Mesenchymal stem cell (in vitro differentiated cells and primary cell): ENCODE data around the gene CTNNA1.

Experiments used
- DNase-seq: peaks from one replicate; pipeline ENCODE4 v3.0.0-alpha.2; 2013
- H2AFZ ChIP-seq: one replicate; pipeline ENCODE4 v1.6.1; 2013; ENCODE audit warnings: low read depth, mild to moderate bottlenecking, control low read depth, inconsistent platforms, low read length, moderate library complexity
- H2AK5ac ChIP-seq: 2 replicates; pipeline ENCODE4 v1.6.1; 2013; ENCODE audit warnings: low read length, moderate library complexity, mild to moderate bottlenecking, inconsistent platforms; ENCODE audit not compliant: severe bottlenecking
- H2BK120ac ChIP-seq: one replicate; pipeline ENCODE4 v1.6.1; 2013; ENCODE audit warnings: low read depth, mild to moderate bottlenecking, inconsistent platforms, low read length, moderate library complexity
- H2BK12ac ChIP-seq, 2 experiments: one replicate each; pipeline ENCODE4 v1.6.1; 2013; ENCODE audit warnings: inconsistent platforms in 2 of 2, low read length in 2 of 2, mild to moderate bottlenecking in 2 of 2, moderate library complexity in 2 of 2, control low read depth in 1 of 2
- H2BK15ac ChIP-seq: one replicate; pipeline ENCODE4 v1.6.1; 2013; ENCODE audit warnings: mild to moderate bottlenecking, low read depth, inconsistent platforms; ENCODE audit not compliant: poor library complexity, severe bottlenecking
- H2BK5ac ChIP-seq: 2 replicates; pipeline ENCODE4 v1.6.1; 2013; ENCODE audit warnings: low read depth, mild to moderate bottlenecking, low read length, control low read depth, inconsistent platforms; ENCODE audit not compliant: poor library complexity, severe bottlenecking
- H3K14ac ChIP-seq, 2 experiments: one replicate each; pipeline ENCODE4 v1.6.1; 2013; ENCODE audit warnings: inconsistent platforms in 2 of 2, low read length in 2 of 2, control low read depth in 1 of 2, mild to moderate bottlenecking in 1 of 2, moderate library complexity in 1 of 2
- H3K18ac ChIP-seq, 2 experiments: one replicate each; pipeline ENCODE4 v1.6.1; 2013; ENCODE audit warnings: inconsistent platforms in 2 of 2, low read length in 2 of 2, control low read depth in 1 of 2, low read depth in 1 of 2, mild to moderate bottlenecking in 1 of 2
- H3K23ac ChIP-seq, 2 experiments: one replicate each; pipeline ENCODE4 v1.6.1; 2013; ENCODE audit warnings: inconsistent platforms in 2 of 2, low read length in 2 of 2, mild to moderate bottlenecking in 2 of 2, moderate library complexity in 2 of 2, control low read depth in 1 of 2
- H3K27ac ChIP-seq: 2 replicates; pipeline ENCODE4 v1.5.1; 2013; ENCODE audit warnings: mild to moderate bottlenecking, moderate library complexity, low read length, control low read depth, inconsistent platforms; ENCODE audit not compliant: poor library complexity, severe bottlenecking
- H3K27me3 ChIP-seq, 2 experiments: 2 replicates each; pipeline versions ENCODE4 v1.6.1 to v1.7.0; 2013; ENCODE audit warnings: low read length in 2 of 2, mild to moderate bottlenecking in 2 of 2, moderate library complexity in 2 of 2, control low read depth in 1 of 2, inconsistent platforms in 1 of 2; ENCODE audit not compliant: control insufficient read depth in 1 of 2, insufficient read depth in 1 of 2
- H3K36me3 ChIP-seq, 2 experiments: 2 replicates each; pipeline versions ENCODE4 v1.6.1 to v1.7.0; 2013; ENCODE audit warnings: low read length in 2 of 2, control low read depth in 1 of 2, inconsistent platforms in 1 of 2, low read depth in 1 of 2, mild to moderate bottlenecking in 1 of 2; ENCODE audit not compliant: insufficient read depth in 2 of 2, control insufficient read depth in 1 of 2
- H3K4ac ChIP-seq, 2 experiments: one replicate each; pipeline ENCODE4 v1.6.1; 2013; ENCODE audit warnings: inconsistent platforms in 2 of 2, low read length in 2 of 2, mild to moderate bottlenecking in 2 of 2, moderate library complexity in 2 of 2, control low read depth in 1 of 2, low read depth in 1 of 2
- H3K4me1 ChIP-seq: 2 replicates; pipeline ENCODE4 v1.6.1; 2013; ENCODE audit warnings: low read depth, low read length, control low read depth; ENCODE audit not compliant: control insufficient read depth, insufficient read depth
- H3K4me2 ChIP-seq: 2 replicates; pipeline ENCODE4 v1.6.1; 2013; ENCODE audit warnings: low read length, mild to moderate bottlenecking, inconsistent platforms; ENCODE audit not compliant: poor library complexity, severe bottlenecking
- H3K4me3 ChIP-seq, 2 experiments: 2 replicates each; pipeline versions ENCODE4 v1.5.1 to v1.7.0; 2013; ENCODE audit warnings: low read length in 2 of 2, mild to moderate bottlenecking in 2 of 2, control low read depth in 1 of 2, low read depth in 1 of 2; ENCODE audit not compliant: insufficient read depth in 1 of 2
- H3K79me1 ChIP-seq: replicated peaks from 2 replicates; pipeline ENCODE4 v1.6.1; 2013; ENCODE audit warnings: mild to moderate bottlenecking, control low read depth, low read length, inconsistent platforms; ENCODE audit not compliant: poor library complexity, severe bottlenecking
- H3K9ac ChIP-seq: 2 replicates; pipeline ENCODE4 v1.7.0; 2013; ENCODE audit warnings: mild to moderate bottlenecking, low read length, moderate library complexity
- H3K9me3 ChIP-seq: 2 replicates; pipeline ENCODE4 v1.7.0; 2013; ENCODE audit warnings: mild to moderate bottlenecking, low read length; ENCODE audit not compliant: control insufficient read depth
- H4K8ac ChIP-seq: one replicate; pipeline ENCODE4 v1.6.1; 2013; ENCODE audit warnings: inconsistent platforms, mild to moderate bottlenecking, low read length, moderate library complexity
- H4K91ac ChIP-seq: one replicate; pipeline ENCODE4 v1.6.1; 2013; ENCODE audit warnings: mild to moderate bottlenecking, low read length, inconsistent platforms
- WGBS: methylation state at CpG from one replicate; pipeline ENCODE4 v1.1.7; 2013; ENCODE audit warnings: mixed read lengths; 5-methylcytosine and 5-hydroxymethylcytosine counted together

Gene CTNNA1

DNA sequence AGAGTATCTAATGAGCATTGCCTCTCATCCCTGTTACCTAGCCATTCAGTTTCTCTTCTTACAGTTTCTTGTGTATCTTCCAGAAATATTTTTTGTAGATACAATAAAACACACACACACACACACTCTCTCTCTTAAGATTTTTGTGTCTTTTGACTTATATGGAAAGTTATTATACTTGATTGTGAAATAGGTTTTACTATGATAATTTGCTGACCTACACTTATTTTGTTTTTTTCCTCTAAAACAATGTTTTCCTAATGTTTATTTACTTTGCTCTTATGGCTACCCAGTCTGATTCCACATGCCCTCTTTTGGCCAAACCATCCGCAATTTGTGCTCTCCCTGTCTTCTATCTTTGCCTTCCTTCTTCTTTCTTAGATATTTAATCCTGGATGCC lies 96.7 kb downstream of the CTNNA1 start:
- no peaks in the 10 kb centered on the region for H3K4me1 ChIP-seq
- no peak overlapping the region for H3K14ac ChIP-seq
- H3K4me2 ChIP-seq = no peak overlapping the region
- no peak overlapping the region for H3K4me3 ChIP-seq
- peaks cover 12% of the 10 kb centered on the region for H3K79me1 ChIP-seq
- H3K27me3 ChIP-seq = no peaks in the 10 kb centered on the region
- no peak overlapping the region for H3K18ac ChIP-seq
- 89% methylated on average over 1 of the region's 1 CpG for WGBS
- H3K23ac ChIP-seq = no peak overlapping the region
- H2AK5ac ChIP-seq = no peak overlapping the region
- peaks cover 6 to 7% of the 10 kb centered on the region in 2 experiments for H3K36me3 ChIP-seq
- no peak overlapping the region for H2AFZ ChIP-seq
- no peak overlapping the region for H4K91ac ChIP-seq
- H3K27ac ChIP-seq = no peak overlapping the region
- no peak for DNase-seq
- H2BK15ac ChIP-seq = no peak overlapping the region
- no peak overlapping the region for H2BK5ac ChIP-seq
- no peak overlapping the region for H2BK12ac ChIP-seq
- no peak overlapping the region for H3K9ac ChIP-seq
- no peak overlapping the region for H4K8ac ChIP-seq
- H2BK120ac ChIP-seq = no peak overlapping the region
- no peak overlapping the region for H3K4ac ChIP-seq
- H3K9me3 ChIP-seq = no peaks in the 10 kb centered on the region

DNA sequence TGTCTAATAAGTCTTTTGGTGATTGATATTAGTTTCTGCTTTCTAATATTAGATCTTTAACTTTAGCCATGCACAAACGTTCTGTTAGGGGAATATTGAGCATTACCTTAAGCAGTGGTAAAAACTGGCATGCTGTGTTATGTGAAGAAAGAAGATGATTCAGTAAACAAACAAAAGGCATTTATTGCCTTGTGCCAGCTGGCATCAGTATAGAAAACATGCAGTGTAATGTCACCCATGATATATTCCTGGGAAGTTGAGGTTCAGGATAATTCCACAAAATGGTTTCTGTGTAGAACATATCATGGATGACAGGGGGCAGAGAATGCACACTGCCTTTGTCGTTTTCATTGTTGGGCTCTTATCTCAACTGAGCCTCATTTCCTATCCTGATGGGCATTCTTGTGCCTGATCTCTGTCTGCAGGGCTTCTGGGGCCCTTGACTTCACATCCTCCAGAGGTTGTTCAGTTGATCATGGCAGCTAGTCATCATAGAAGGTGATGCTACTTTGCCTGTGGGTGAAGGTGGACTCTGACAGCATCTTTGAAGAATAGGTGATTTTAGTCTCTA lies 97.7 kb downstream of the CTNNA1 start:
- Histone ChIP-seq H3K79me1 (peaks cover 11% of the 10 kb centered on the region), H3K14ac (no peak overlapping the region), H3K27ac (no peak overlapping the region), H3K27me3 (no peaks in the 10 kb centered on the region), H3K4ac (no peak overlapping the region), H3K18ac (no peak overlapping the region), H3K4me2 (no peak overlapping the region), H2BK15ac (no peak overlapping the region), H3K9ac (no peak overlapping the region), H4K91ac (no peak overlapping the region), H2AFZ (no peak overlapping the region), H2BK12ac (no peak overlapping the region), H4K8ac (no peak overlapping the region), H3K36me3 (peaks cover 5 to 6% of the 10 kb centered on the region in 2 experiments), H2BK120ac (no peak overlapping the region), H3K4me3 (no peak overlapping the region), H2AK5ac (no peak overlapping the region), H2BK5ac (no peak overlapping the region), H3K9me3 (no peaks in the 10 kb centered on the region), H3K23ac (no peak overlapping the region), H3K4me1 (no peaks in the 10 kb centered on the region)
- no peak for DNase-seq
- WGBS = 76% methylated on average over 2 of the region's 2 CpGs

DNA sequence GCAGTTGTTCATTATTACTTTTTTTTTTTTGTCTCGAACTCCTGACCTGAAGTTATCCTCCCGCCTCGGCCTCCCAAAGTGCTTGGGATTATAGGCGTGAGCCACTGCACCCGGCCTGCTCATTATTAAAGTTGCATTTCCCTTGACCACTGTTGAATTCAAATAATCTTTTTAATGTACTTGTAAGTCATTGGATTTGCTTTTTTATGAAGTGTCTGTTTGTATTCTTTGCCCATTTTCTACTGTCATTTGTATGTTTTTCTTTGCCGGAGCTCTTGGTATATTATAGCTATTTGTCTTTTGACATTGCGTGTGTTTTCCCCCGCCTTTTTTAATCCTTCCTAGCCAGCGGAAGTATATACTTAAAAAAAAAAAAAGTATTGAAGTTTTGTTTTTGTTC lies 99.9 kb downstream of the CTNNA1 start:
- WGBS = 81% methylated on average over 9 of the region's 9 CpGs
- no peak overlapping the region for H3K18ac ChIP-seq
- no peak for DNase-seq
- H3K9ac ChIP-seq = no peak overlapping the region
- no peak overlapping the region for H2BK120ac ChIP-seq
- H3K4me1 ChIP-seq = no peaks in the 10 kb centered on the region
- H2AFZ ChIP-seq = no peak overlapping the region
- H4K8ac ChIP-seq = no peak overlapping the region
- H3K9me3 ChIP-seq = no peaks in the 10 kb centered on the region
- H2BK12ac ChIP-seq = no peak overlapping the region
- H3K14ac ChIP-seq = no peak overlapping the region
- H3K27me3 ChIP-seq = no peaks in the 10 kb centered on the region
- peaks cover 4 to 6% of the 10 kb centered on the region in 2 experiments for H3K36me3 ChIP-seq
- no peak overlapping the region for H2BK15ac ChIP-seq
- no peak overlapping the region for H3K4ac ChIP-seq
- no peak overlapping the region for H3K4me3 ChIP-seq
- H2BK5ac ChIP-seq = no peak overlapping the region
- H3K4me2 ChIP-seq = no peak overlapping the region
- H2AK5ac ChIP-seq = no peak overlapping the region
- no peak overlapping the region for H4K91ac ChIP-seq
- no peak overlapping the region for H3K27ac ChIP-seq
- H3K79me1 ChIP-seq = peaks cover 16% of the 10 kb centered on the region
- no peak overlapping the region for H3K23ac ChIP-seq

DNA sequence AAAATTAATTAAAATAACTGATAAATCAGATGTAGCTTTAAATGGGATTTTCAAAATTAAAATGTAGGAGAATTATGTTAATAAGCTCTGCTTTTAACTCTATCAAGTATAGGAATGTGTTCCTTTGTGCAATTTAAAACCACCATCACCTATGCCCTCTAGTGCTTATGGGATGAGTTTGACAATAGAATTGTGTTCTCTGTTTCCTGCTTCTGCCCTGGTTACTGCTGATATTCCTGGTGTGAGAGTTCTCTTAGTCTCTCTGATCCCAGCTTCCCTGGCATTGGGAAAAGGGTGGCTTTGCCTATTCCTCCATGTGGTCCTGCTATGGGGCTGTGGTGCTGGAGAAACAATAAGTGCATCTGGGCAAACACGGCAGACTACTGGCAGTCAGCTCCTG lies 113.8 kb downstream of the CTNNA1 start:
- H2BK5ac ChIP-seq = no peak overlapping the region
- no peak overlapping the region for H3K14ac ChIP-seq
- no peak overlapping the region for H3K27ac ChIP-seq
- no peak overlapping the region for H3K4me2 ChIP-seq
- H3K9ac ChIP-seq = no peak overlapping the region
- H4K91ac ChIP-seq = no peak overlapping the region
- no peak overlapping the region for H3K4me3 ChIP-seq
- H3K9me3 ChIP-seq = peaks cover 8% of the 10 kb centered on the region
- no peak overlapping the region for H2BK12ac ChIP-seq
- H2AK5ac ChIP-seq = no peak overlapping the region
- no peak overlapping the region for H3K4ac ChIP-seq
- peaks cover 8% of the 10 kb centered on the region for H3K4me1 ChIP-seq
- no peak overlapping the region for H2BK120ac ChIP-seq
- no peak overlapping the region for H2BK15ac ChIP-seq
- no peak overlapping the region for H3K18ac ChIP-seq
- no peak overlapping the region for H4K8ac ChIP-seq
- H2AFZ ChIP-seq = no peak overlapping the region
- DNase-seq = no peak
- peaks cover 9 to 12% of the 10 kb centered on the region in 2 experiments for H3K36me3 ChIP-seq
- peaks cover 16% of the 10 kb centered on the region for H3K79me1 ChIP-seq
- H3K27me3 ChIP-seq = no peaks in the 10 kb centered on the region
- WGBS = 100% methylated on average over 1 of the region's 1 CpG
- H3K23ac ChIP-seq = no peak overlapping the region
